Measurements from ENCODE around the gene AZU1. TPM values are rescaled to one million over a fixed set of nuclear protein-coding genes. Genes with fewer than 3 reads are reported as not detected.

The AZU1 gene
- total RNA-seq, 2 donors from 2014 or later, result 6.9 TPM; not detected in 1

- TF ChIP-seq POLR2A (IDR thresholded peaks at IDR 0.05) (peak; percentile 68), POLR2AphosphoS5 (IDR thresholded peaks at IDR 0.05) (peak; percentile 98), CTCF (IDR thresholded peaks at IDR 0.05) (peak in 3 of 4 experiments; percentile 29 to 78 (median 31))
- Histone ChIP-seq H3K36me3 (no peaks in the 10 kb centered on the region), H3K4me1 (replicated peaks) (peaks cover 29% of the 10 kb centered on the region), H3K4me3 (peak within 1 kb of the TSS; percentile 97 to 99), H3K9me3 (no peaks in the 10 kb centered on the region), H3K27me3 (replicated peaks; ENCODE audit: insufficient read depth) (no peaks in the 10 kb centered on the region), H3K27ac (peak within 1 kb of the TSS; percentile 95 to 100)
- peak; percentile 100 for DNase-seq (ENCODE audit: low spot score)
- under 1% methylated on average over 81 of the region's 83 CpGs for WGBS
- intact Hi-C loops (cut with DNase I), result no loop called here
Observed at GRCh38 chr19:796692-797527, 30.7 kb upstream of the AZU1 start, which contains the start of gene PTBP1. TSS of gene PTBP1 (plus strand) at chr19:797452. CDS start at chr19:797498, 46 bp downstream.

GRCh38 chr19:797528-798414, 29.9 kb upstream of the AZU1 start:
- intact Hi-C loops (cut with DNase I), result no loop called here

GRCh38 chr19:798415-799075, 29.1 kb upstream of the AZU1 start:
- H3K27ac ChIP-seq, result peak overlapping the region; percentile 95 to 100
- H3K4me1 ChIP-seq (replicated peaks), result peaks cover 42% of the 10 kb centered on the region
- 3% methylated on average over 39 of the region's 44 CpGs for WGBS
- no peak for TF ChIP-seq POLR2AphosphoS5 (IDR thresholded peaks at IDR 0.05)
- no peak for TF ChIP-seq CTCF (IDR thresholded peaks at IDR 0.05)
- no peak for TF ChIP-seq POLR2A (IDR thresholded peaks at IDR 0.05)
- H3K4me3 ChIP-seq, result peak overlapping the region; percentile 97 to 99
- H3K36me3 ChIP-seq, result no peaks in the 10 kb centered on the region
- intact Hi-C loops (cut with DNase I), result no loop called here
- no peaks in the 10 kb centered on the region for H3K9me3 ChIP-seq
- no peaks in the 10 kb centered on the region for H3K27me3 ChIP-seq (replicated peaks; ENCODE audit: insufficient read depth)
- DNase-seq (ENCODE audit: low spot score), result no peak

More at GRCh38 chr19:797528-798414, 29.9 kb upstream of the AZU1 start:
- WGBS, result under 1% methylated on average over 96 of the region's 129 CpGs
- peak; percentile 81 for DNase-seq (ENCODE audit: low spot score)
- peak overlapping the region; percentile 97 to 99 for H3K4me3 ChIP-seq
- H3K27me3 ChIP-seq (replicated peaks; ENCODE audit: insufficient read depth), result no peaks in the 10 kb centered on the region
- H3K36me3 ChIP-seq, result no peaks in the 10 kb centered on the region
- peak overlapping the region; percentile 95 to 100 for H3K27ac ChIP-seq
- no peaks in the 10 kb centered on the region for H3K9me3 ChIP-seq
- TF ChIP-seq CTCF (IDR thresholded peaks at IDR 0.05) (peak in 1 of 4 experiments; percentile 4), POLR2AphosphoS5 (IDR thresholded peaks at IDR 0.05) (no peak)
- H3K4me1 ChIP-seq (replicated peaks), result peaks cover 36% of the 10 kb centered on the region

GRCh38 chr19:799076-799881, 28.4 kb upstream of the AZU1 start:
- H3K36me3 ChIP-seq, result peaks cover 3 to 7% of the 10 kb centered on the region in 2 donors
- H3K9me3 ChIP-seq, result no peaks in the 10 kb centered on the region
- intact Hi-C loops (cut with DNase I), result no loop called here
- H3K27me3 ChIP-seq (replicated peaks; ENCODE audit: insufficient read depth), result no peaks in the 10 kb centered on the region
- TF ChIP-seq CTCF (IDR thresholded peaks at IDR 0.05) (no peak), POLR2A (IDR thresholded peaks at IDR 0.05) (no peak), POLR2AphosphoS5 (IDR thresholded peaks at IDR 0.05) (no peak)
- DNase-seq (ENCODE audit: low spot score), result no peak
- peak overlapping the region; percentile 95 to 100 for H3K27ac ChIP-seq
- H3K4me3 ChIP-seq, result peak overlapping the region; percentile 97 to 99
- peaks cover 42% of the 10 kb centered on the region for H3K4me1 ChIP-seq (replicated peaks)
- 7% methylated on average over 27 of the region's 28 CpGs for WGBS

All from prostate gland (tissue), 2 donors.